GM12878 (cell line): ENCODE results near the gene MRAP2. TPM values are rescaled to one million over a fixed set of nuclear protein-coding genes. Genes with fewer than 3 reads are reported as not detected.

ENCODE experiments used
- ATAC-seq: fragments of 200-7000 bp; cut with Tn5 transposase; 3 replicates; pipeline ENCODE4 v1.9.1; 2020; ENCODE audit warnings: mild to moderate bottlenecking, moderate library complexity
- BruUV-seq: library from RNA; stranded (reverse); fragments of 400-500 nt; replicated peaks from 2 replicates; lab custom pipeline; 2021; lab: Mats Ljungman, UMichigan
- CTCF ChIA-PET: fragments of 300-600 bp; sonication (Branson Sonifier 250); formaldehyde crosslinking; extraction: SDS; loops from one replicate; lab custom pipeline; 2021; ENCODE audit warnings: inconsistent platforms; lab: Yijun Ruan, JAX
- POLR2A ChIA-PET: fragments of 350-600 bp; formaldehyde crosslinking; extraction: SDS; loops from one replicate; lab custom pipeline; 2021; ENCODE audit warnings: inconsistent platforms; lab: Charles Lee
- RAD21 ChIA-PET: fragments of 300-600 bp; sonication (Branson Sonifier 250); formaldehyde crosslinking; loops from one replicate; lab custom pipeline; 2023; ENCODE audit warnings: antibody characterized with exemption; ENCODE audit not compliant: unreplicated experiment; lab: Charles Lee
- SMC1A ChIA-PET: fragments of 300-600 bp; sonication (Branson Sonifier 250); formaldehyde crosslinking; loops from one replicate; lab custom pipeline; 2023; ENCODE audit not compliant: unreplicated experiment, uncharacterized antibody; lab: Charles Lee
- DNase-seq: peaks from one replicate; pipeline ENCODE4 v3.0.0-alpha.2; 2011; ENCODE audit warnings: low read depth, low spot score
- FAIRE-seq: peaks from 3 replicates; lab custom pipeline; 2011; peaks lifted over from hg19 to GRCh38; lab: Jason Lieb, UNC
- H2AFZ ChIP-seq: 2 replicates; pipeline ENCODE4 v1.6.0; 2011; ENCODE audit warnings: low read depth, low read length, control low read depth; ENCODE audit not compliant: control insufficient read depth
- H3K27ac ChIP-seq: 2 replicates; pipeline ENCODE4 v1.5.1; 2011; ENCODE audit warnings: control low read depth; ENCODE audit not compliant: control insufficient read depth, insufficient read depth
- H3K27me3 ChIP-seq, 2 experiments: replicated peaks in 1 of 2; 2 replicates each; pipeline versions ENCODE4 v1.6.0 to v1.6.1; 2011; ENCODE audit warnings: low read length in 1 of 2; ENCODE audit not compliant: control insufficient read depth in 2 of 2, insufficient read depth in 2 of 2
- H3K36me3 ChIP-seq, 2 experiments: 2 replicates each; pipeline ENCODE4 v1.5.1; 2011; ENCODE audit warnings: low read length in 1 of 2; ENCODE audit not compliant: control insufficient read depth in 2 of 2, insufficient read depth in 2 of 2
- H3K4me1 ChIP-seq: 2 replicates; pipeline ENCODE4 v1.6.1; 2011; ENCODE audit warnings: mild to moderate bottlenecking, low read length, moderate library complexity, mixed read lengths; ENCODE audit not compliant: control insufficient read depth, insufficient read depth
- H3K4me2 ChIP-seq: 2 replicates; pipeline ENCODE4 v1.6.0; 2011; ENCODE audit warnings: control low read depth; ENCODE audit not compliant: control insufficient read depth, insufficient read depth
- H3K4me3 ChIP-seq: fragments of 200-600 bp; sonication (generic); 2 replicates; pipeline ENCODE4 v1.5.1; 2016
- H3K79me2 ChIP-seq: 2 replicates; pipeline ENCODE4 v1.6.0; 2011; ENCODE audit warnings: low read length; ENCODE audit not compliant: control insufficient read depth, insufficient read depth
- H3K9ac ChIP-seq: 2 replicates; pipeline ENCODE4 v1.8.0; 2011; ENCODE audit warnings: low read length, control low read depth, mixed read lengths; ENCODE audit not compliant: control insufficient read depth, insufficient read depth
- H3K9me3 ChIP-seq: replicated peaks from 3 replicates; pipeline ENCODE4 v1.5.1; 2011; ENCODE audit warnings: mild to moderate bottlenecking, low read length; ENCODE audit not compliant: control insufficient read depth, insufficient read depth
- H4K20me1 ChIP-seq: 2 replicates; pipeline ENCODE4 v1.6.0; 2011; ENCODE audit not compliant: control insufficient read depth, insufficient read depth
- CBX3 ChIP-seq: fragments of 200-600 bp; sonication (generic); IDR thresholded peaks from 2 replicates; pipeline ENCODE4 v1.6.1; 2016; ENCODE audit warnings: low read depth, borderline replicate concordance
- CREB1 ChIP-seq: IDR thresholded peaks from 2 replicates; pipeline ENCODE4 v1.6.1; 2012; ENCODE audit warnings: low read depth, mild to moderate bottlenecking, inconsistent platforms
- EGR1 ChIP-seq, 2 experiments: IDR thresholded peaks; 1 replicate in 1 of 2; 2 replicates in 1 of 2; pipeline ENCODE4 v1.6.1; 2011 to 2012; ENCODE audit warnings: low read depth in 2 of 2, low read length in 2 of 2, borderline replicate concordance in 1 of 2, mild to moderate bottlenecking in 1 of 2, moderate library complexity in 1 of 2
- IRF4 ChIP-seq: IDR thresholded peaks from 2 replicates; pipeline ENCODE4 v1.6.1; 2011; ENCODE audit warnings: low read depth, low read length
- NBN ChIP-seq: fragments of 450-650 bp; IDR thresholded peaks from 2 replicates; pipeline ENCODE4 v1.6.1; 2016
- NFIC ChIP-seq: IDR thresholded peaks from 2 replicates; pipeline ENCODE4 v1.6.1; 2012; ENCODE audit warnings: low read depth, mild to moderate bottlenecking, inconsistent platforms, low read length, moderate library complexity
- NR2C1 ChIP-seq: fragments of 450-650 bp; IDR thresholded peaks from 2 replicates; pipeline ENCODE4 v1.6.1; 2017; ENCODE audit warnings: antibody characterized with exemption, mild to moderate bottlenecking, moderate library complexity
- NR2F1 ChIP-seq: fragments of 450-650 bp; conservative IDR thresholded peaks from 2 replicates; pipeline ENCODE4 v1.6.1; 2017; ENCODE audit warnings: mild to moderate bottlenecking
- RUNX3 ChIP-seq: IDR thresholded peaks from 2 replicates; pipeline ENCODE4 v1.6.1; 2012; ENCODE audit warnings: low read length, inconsistent platforms
- SKIL ChIP-seq: fragments of 450-650 bp; IDR thresholded peaks from 2 replicates; pipeline ENCODE4 v1.6.1; 2017; ENCODE audit warnings: mild to moderate bottlenecking, low read depth, inconsistent platforms; ENCODE audit not compliant: poor library complexity, severe bottlenecking
- SREBF2 ChIP-seq: IDR thresholded peaks from 2 replicates; pipeline ENCODE4 v1.6.1; 2012; ENCODE audit warnings: mild to moderate bottlenecking, low read length
- ZNF207 ChIP-seq: fragments of 450-650 bp; IDR thresholded peaks from 2 replicates; pipeline ENCODE4 v1.6.1; 2014; ENCODE audit warnings: antibody characterized with exemption, mild to moderate bottlenecking, borderline replicate concordance
- WGBS: methylation state at CpG from one replicate; pipeline ENCODE4 v1.1.6; 2016; ENCODE audit warnings: low lambda C conversion rate; ENCODE audit not compliant: insufficient replicate concordance, insufficient coverage; ENCODE audit errors: missing lambda C conversion rate; 5-methylcytosine and 5-hydroxymethylcytosine counted together
- in situ Hi-C: fragments of 300-500 bp; cut with MboI; formaldehyde crosslinking; loops from 9 replicates; pipeline ENCODE4 v1.14.3; 2018; ENCODE audit warnings: mixed read lengths
- intact Hi-C: fragments of 100-400 bp; cut with micrococcal nuclease; formaldehyde crosslinking; loops from one replicate; pipeline ENCODE4 v1.14.2; 2022; ENCODE audit not compliant: unreplicated experiment
- polyA plus RNA-seq, 11 experiments: library from polyadenylated mRNA; depleted of rRNA in 4 of 11; unstranded in 6 of 11; stranded (reverse) in 5 of 11; fragments of >200 nt; fragmentation: Nextera tagmentation in 4 of 11; fragmentation: Illumina TruSeq in 1 of 11; extraction: Ambion mirVana in 4 of 11; extraction: Trizol in 1 of 11; gene quantifications; 1 replicate in 1 of 11; 2 replicates in 10 of 11; pipeline versions ENCODE4 v1.2.1 to v1.2.3, GENCODE V29; 2011 to 2016; ENCODE audit warnings: inconsistent platforms in 2 of 11, missing spikeins in 2 of 11, low read depth in 1 of 11
- total RNA-seq, 4 experiments: library from RNA; depleted of rRNA in 3 of 4; stranded (reverse); fragments of >200 nt in 3 of 4; fragmentation: Illumina TruSeq in 1 of 4; extraction: Trizol in 1 of 4; gene quantifications; 2 replicates each; pipeline versions ENCODE4 v1.2.1 to v1.2.3, GENCODE V29; 2013 to 2021

The MRAP2 gene
- total and polyA plus RNA-seq, 10 of the 15 experiments (the other 5 are each of a cell fraction or from before 2014, with no cell fraction given), result not detected

- H3K79me2 ChIP-seq, result no peaks in the 10 kb centered on the region
- H4K20me1 ChIP-seq, result no peaks in the 10 kb centered on the region
- H3K4me2 ChIP-seq, result no peak overlapping the region
- H2AFZ ChIP-seq, result no peak overlapping the region
- no peak for TF ChIP-seq NR2F1
- no peak for TF ChIP-seq NFIC
- TF ChIP-seq SREBF2, result no peak
- TF ChIP-seq NR2C1, result no peak
- no peak for TF ChIP-seq NBN
- TF ChIP-seq, all 136 proteins: peak for 0
- ChIA-PET POLR2A (interaction anchor here (0.5 kb wide), 1 partner anchor 22 kb away, joined by 4 read pairs; no protein-coding TSS in a partner anchor), CTCF (interaction anchor here (1.0 kb wide), 1 partner anchor 11 kb away, joined by 3 read pairs; no protein-coding TSS in a partner anchor), SMC1A (no interaction called here), RAD21 (no interaction called here)
- intact Hi-C loops (no loop called here), in situ Hi-C loops (no loop called here)
- no peak overlapping the region for H3K27ac ChIP-seq
- H3K27me3 ChIP-seq, result no peaks in the 10 kb centered on the region
- ATAC-seq, result no peak
- no peaks in the 10 kb centered on the region for H3K36me3 ChIP-seq
- no peak for DNase-seq
- H3K4me3 ChIP-seq, result no peak overlapping the region
- BruUV-seq, result no TSS peak
- H3K9ac ChIP-seq, result no peak overlapping the region
- WGBS, result 19% methylated on average over 2 of the region's 2 CpGs
- H3K4me1 ChIP-seq, result no peaks in the 10 kb centered on the region
- no peaks in the 10 kb centered on the region for H3K9me3 ChIP-seq
- FAIRE-seq, result no peak
Measured at GRCh38 chr6:84013354-84013753, 20.2 kb upstream of the MRAP2 start.

GRCh38 chr6:84013931-84014330 is 19.6 kb upstream of the MRAP2 start:
- no peaks in the 10 kb centered on the region for H3K9me3 ChIP-seq
- intact Hi-C loops, result no loop called here
- no peak overlapping the region for H3K9ac ChIP-seq
- no peaks in the 10 kb centered on the region for H3K36me3 ChIP-seq
- CTCF ChIA-PET, result interaction anchor here (1.0 kb wide), 1 partner anchor 10 kb away, joined by 3 read pairs; no protein-coding TSS in a partner anchor
- SMC1A ChIA-PET, result no interaction called here
- H2AFZ ChIP-seq, result no peak overlapping the region
- WGBS, result 35% methylated on average over 3 of the region's 3 CpGs
- 0 out of 2 replicates have a peak, but pooled peaks cover 3% of the 10 kb centered on the region for H3K4me1 ChIP-seq
- no peaks in the 10 kb centered on the region for H3K79me2 ChIP-seq
- RAD21 ChIA-PET, result no interaction called here
- TF ChIP-seq SREBF2, result no peak
- no peak for TF ChIP-seq EGR1 (IDR thresholded peaks at IDR 0.05; ENCODE audit: borderline replicate concordance in 1 of 2, low read depth in 2 of 2, low read length in 2 of 2)
- TF ChIP-seq NFIC, result no peak
- no peak for TF ChIP-seq RUNX3
- no peak for TF ChIP-seq CBX3
- TF ChIP-seq ZNF207, result no peak
- no peak for TF ChIP-seq IRF4
- no peak for TF ChIP-seq CREB1
- no peak for TF ChIP-seq SKIL
- ATAC-seq, result no peak
- H4K20me1 ChIP-seq, result no peaks in the 10 kb centered on the region
- no peak overlapping the region for H3K4me3 ChIP-seq
- no peak for FAIRE-seq
- in situ Hi-C loops, result no loop called here
- no peak overlapping the region for H3K27ac ChIP-seq
- DNase-seq, result no peak
- H3K4me2 ChIP-seq, result no peak overlapping the region
- POLR2A ChIA-PET, result interaction anchor here (0.5 kb wide), 1 partner anchor 22 kb away, joined by 4 read pairs; no protein-coding TSS in a partner anchor
- no TSS peak for BruUV-seq
- no peaks in the 10 kb centered on the region for H3K27me3 ChIP-seq
